NCI-H187 treated with DMSO at 0.1 percent for 48 hours (cell line): ENCODE measurements around the gene RNF149.

ENCODE experiments used
- DNase-seq: peaks from one replicate; lab custom pipeline; 2025; lab: John Stamatoyannopoulos, UW

RNF149 gene

GRCh38 chr2:101230541-101231001, 77.9 kb downstream of the RNF149 start:
- no peak for DNase-seq
